A549 treated with AZD9567 at 1 μM for 4 hours (cell line): Measurements from ENCODE around the gene LACC1. TPM values are rescaled to one million over a fixed set of nuclear protein-coding genes. Genes with fewer than 3 reads are reported as not detected.

Source experiments
- total RNA-seq: library from RNA; stranded (reverse); fragments of 200-300 nt; extraction: Qiagen RNA extraction; gene quantifications from 5 replicates; pipeline ENCODE4 v1.2.3, GENCODE V29; 2022; ENCODE audit not compliant: insufficient read depth

Gene LACC1
- total RNA-seq: 0.77 to 2.8 TPM (median 2.7 TPM) in 5 replicates

DNA sequence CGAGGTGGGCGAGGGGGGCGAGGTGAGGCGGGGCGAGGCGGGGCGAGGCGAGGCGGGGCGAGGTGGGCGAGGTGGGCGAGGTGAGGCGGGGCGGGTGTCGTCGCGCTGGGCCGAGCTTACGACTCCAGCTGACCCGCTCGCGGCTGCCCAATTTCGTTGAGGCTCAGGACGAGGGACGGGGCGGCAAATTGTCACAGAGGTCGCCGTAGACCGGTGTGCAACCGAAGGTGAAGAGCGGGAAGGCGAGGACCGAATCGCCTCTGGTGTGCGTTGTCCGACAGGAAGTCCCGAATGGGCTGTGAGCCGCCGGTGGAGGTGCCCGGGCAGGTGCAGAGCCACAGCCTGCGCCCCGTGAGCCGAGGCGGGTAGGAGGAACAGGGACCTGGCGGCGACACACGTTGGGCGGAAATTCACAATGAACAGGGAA, at the start of gene LACC1:
Gene LACC1, plus strand, starts transcription at position 150 of the 427 bp plus-strand sequence. CDS start 1,082 bp downstream, outside the sequence.

DNA sequence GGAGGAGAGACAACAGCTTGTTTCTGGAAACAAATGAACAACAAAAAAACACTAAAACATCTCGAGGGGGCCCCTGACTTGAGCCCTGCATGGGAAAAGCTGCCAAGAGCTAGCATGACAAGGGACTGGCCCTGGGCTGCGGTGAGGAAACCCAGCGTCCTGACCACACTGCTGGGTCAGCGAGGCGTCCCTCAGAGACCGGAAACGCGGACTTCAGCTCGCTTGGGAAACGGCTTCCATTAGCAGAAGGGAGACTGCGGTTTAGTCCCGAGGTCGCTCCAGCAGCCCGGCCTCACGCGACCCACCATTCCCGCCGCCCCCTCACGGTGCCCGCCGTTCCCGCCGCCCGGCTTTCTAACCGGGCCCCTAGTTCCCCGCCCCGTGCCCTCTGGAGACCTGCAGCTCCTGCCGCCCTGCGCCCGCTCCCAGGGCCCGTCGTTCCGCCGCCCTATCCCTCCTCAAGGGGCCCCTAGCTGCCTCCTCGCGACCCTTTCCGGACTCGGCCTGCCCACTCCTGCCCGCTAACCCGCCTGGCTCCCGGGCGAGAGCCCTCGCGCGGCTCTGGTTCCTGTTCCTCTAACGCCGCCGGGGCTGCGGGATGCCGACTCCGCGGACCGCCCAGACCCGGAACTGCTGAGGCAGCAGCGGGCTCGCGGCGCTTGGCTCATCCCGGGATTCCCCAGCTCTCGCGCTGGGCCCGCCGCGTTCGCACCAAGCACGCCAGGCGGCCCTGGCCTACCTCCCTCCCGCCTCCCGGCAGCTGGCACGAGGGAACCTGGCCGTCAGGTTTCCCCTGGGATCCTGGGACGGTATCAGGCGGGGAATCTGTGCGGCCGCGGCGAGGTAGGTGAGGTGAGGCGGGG, 581 bp upstream of the LACC1 start, which contains the start of gene CCDC122:
Gene CCDC122, minus strand, starts transcription at position 849 of the 863 bp plus-strand sequence. CDS start 10,364 bp downstream, outside the sequence.

Other genes with a start within 250 kb of the LACC1 start
- 1.2 to 1.9 TPM (median 1.3 TPM) in 5 replicates for gene ENOX1, start 92.9 kb upstream of the LACC1 start, total RNA-seq
- gene CCDC122, start 164 bp upstream of the LACC1 start, total RNA-seq: 2.3 to 3.0 TPM (median 2.6 TPM) in 4 of 5 replicates, not detected in the other